ENCODE measurements around the gene SPDYE6. TPM values are rescaled to one million over a fixed set of nuclear protein-coding genes. Genes with fewer than 3 reads are reported as not detected.

The SPDYE6 gene
- total RNA-seq, 1 experiment from 2014 or later, result not detected

GRCh38 chr7:102322202-102322715 lies 34.0 kb downstream of the SPDYE6 start:
- Mint-ChIP-seq H3K27me3 (ENCODE audit: insufficient read depth, unreplicated experiment) (peaks cover 9% of the 10 kb centered on the region), H3K27ac (ENCODE audit: low read depth, unreplicated experiment) (no peak overlapping the region), H3K4me3 (ENCODE audit: unreplicated experiment) (no peak overlapping the region), H3K4me1 (ENCODE audit: insufficient read depth, unreplicated experiment) (peaks cover 6% of the 10 kb centered on the region), H3K36me3 (ENCODE audit: insufficient read depth, unreplicated experiment) (no peaks in the 10 kb centered on the region), H3K9me3 (ENCODE audit: unreplicated experiment) (no peaks in the 10 kb centered on the region)
- BruUV-seq (replicated peaks), result no TSS peak
- DNase-seq (ENCODE audit: unreplicated experiment), result no peak
- intact Hi-C loops (cut with micrococcal nuclease), result no loop called here
- ChIA-PET POLR2A (no interaction called here), CTCF (no interaction called here)
- TF ChIP-seq CTCF (IDR thresholded peaks at IDR 0.05; ENCODE audit: unreplicated experiment), result no peak

- Mint-ChIP-seq H3K27me3 (ENCODE audit: insufficient read depth, unreplicated experiment) (peaks cover 2% of the 10 kb centered on the region), H3K4me3 (ENCODE audit: unreplicated experiment) (no peak overlapping the region), H3K9me3 (ENCODE audit: unreplicated experiment) (no peaks in the 10 kb centered on the region), H3K36me3 (ENCODE audit: insufficient read depth, unreplicated experiment) (peaks cover 6% of the 10 kb centered on the region), H3K4me1 (ENCODE audit: insufficient read depth, unreplicated experiment) (peaks cover 5% of the 10 kb centered on the region), H3K27ac (ENCODE audit: low read depth, unreplicated experiment) (no peak overlapping the region)
- ChIA-PET POLR2A (no interaction called here), CTCF (interaction anchor here (0.6 kb wide), 1 partner anchor 1361 kb away, joined by 4 read pairs; no protein-coding TSS in a partner anchor)
- no peak for TF ChIP-seq CTCF (IDR thresholded peaks at IDR 0.05; ENCODE audit: unreplicated experiment)
- intact Hi-C loops (cut with micrococcal nuclease), result no loop called here
- no TSS peak for BruUV-seq (replicated peaks)
- no peak for DNase-seq (ENCODE audit: unreplicated experiment)
Measured at GRCh38 chr7:102321351-102322201, 34.7 kb downstream of the SPDYE6 start.

- Mint-ChIP-seq H3K36me3 (ENCODE audit: insufficient read depth, unreplicated experiment) (peaks cover 7% of the 10 kb centered on the region), H3K4me1 (ENCODE audit: insufficient read depth, unreplicated experiment) (peaks cover 5% of the 10 kb centered on the region), H3K9me3 (ENCODE audit: unreplicated experiment) (no peaks in the 10 kb centered on the region), H3K27me3 (ENCODE audit: insufficient read depth, unreplicated experiment) (no peaks in the 10 kb centered on the region), H3K27ac (ENCODE audit: low read depth, unreplicated experiment) (no peak overlapping the region), H3K4me3 (ENCODE audit: unreplicated experiment) (no peak overlapping the region)
- BruUV-seq (replicated peaks), result no TSS peak
- DNase-seq (ENCODE audit: unreplicated experiment), result no peak
- ChIA-PET CTCF (interaction anchor here (0.6 kb wide), 1 partner anchor 1360 kb away, joined by 4 read pairs; no protein-coding TSS in a partner anchor), POLR2A (no interaction called here)
- intact Hi-C loops (cut with micrococcal nuclease), result no loop called here
- TF ChIP-seq CTCF (IDR thresholded peaks at IDR 0.05; ENCODE audit: unreplicated experiment), result no peak
Measured at GRCh38 chr7:102320601-102321350, 35.5 kb downstream of the SPDYE6 start.

GRCh38 chr7:102320181-102320580 lies 36.1 kb downstream of the SPDYE6 start:
- intact Hi-C loops (cut with micrococcal nuclease), result no loop called here
- ChIA-PET POLR2A (no interaction called here), CTCF (no interaction called here)
- no peak for DNase-seq (ENCODE audit: unreplicated experiment)
- Mint-ChIP-seq H3K4me3 (ENCODE audit: unreplicated experiment) (no peak overlapping the region), H3K36me3 (ENCODE audit: insufficient read depth, unreplicated experiment) (peaks cover 7% of the 10 kb centered on the region), H3K27ac (ENCODE audit: low read depth, unreplicated experiment) (no peak overlapping the region), H3K27me3 (ENCODE audit: insufficient read depth, unreplicated experiment) (no peaks in the 10 kb centered on the region), H3K4me1 (ENCODE audit: insufficient read depth, unreplicated experiment) (peaks cover 5% of the 10 kb centered on the region), H3K9me3 (ENCODE audit: unreplicated experiment) (no peaks in the 10 kb centered on the region)
- no peak for TF ChIP-seq CTCF (IDR thresholded peaks at IDR 0.05; ENCODE audit: unreplicated experiment)
- BruUV-seq (replicated peaks), result no TSS peak
